K562 (cell line): ENCODE measurements around the gene PACS1. TPM values are rescaled to one million over a fixed set of nuclear protein-coding genes. Genes with fewer than 3 reads are reported as not detected.

Experiments
- AFF1 ChIP-seq, 2 experiments: fragments of 450-650 bp; IDR thresholded peaks; 2 replicates each; pipeline ENCODE4 v1.6.1; 2018; ENCODE audit warnings: mild to moderate bottlenecking in 2 of 2, low read depth in 1 of 2; ENCODE audit not compliant: partially characterized antibody in 2 of 2
- CHD2 ChIP-seq: IDR thresholded peaks from 2 replicates; pipeline ENCODE4 v1.6.1; 2011; ENCODE audit warnings: low read depth, low read length
- ESRRB ChIP-seq: fragments of 250-450 bp; sonication (Bioruptor Pico); IDR thresholded peaks from 2 replicates; pipeline ENCODE4 v1.5.0; 2020; ENCODE audit warnings: mild to moderate bottlenecking, moderate library complexity, borderline replicate concordance
- MYNN ChIP-seq, 2 experiments: sonication (generic); formaldehyde crosslinking in 1 of 2; IDR thresholded peaks; 2 replicates each; pipeline versions ENCODE4 v1.5.0 to v1.6.1; 2016 to 2020; ENCODE audit warnings: antibody characterized with exemption in 1 of 2, missing genetic modification reagents in 1 of 2
- NEUROD1 ChIP-seq: fragments of 150-350 bp; IDR thresholded peaks from 2 replicates; pipeline ENCODE4 v1.6.1; 2014; ENCODE audit warnings: borderline replicate concordance, low read length, low read depth; ENCODE audit not compliant: partially characterized antibody
- RBM17 ChIP-seq: fragments of 200-400 bp; formaldehyde crosslinking; IDR thresholded peaks from 2 replicates; pipeline ENCODE4 v1.6.1; 2017; ENCODE audit warnings: low read depth, mild to moderate bottlenecking, low read length, borderline replicate concordance
- SIRT6 ChIP-seq: IDR thresholded peaks from one replicate; pipeline ENCODE4 v1.6.1; 2012; ENCODE audit warnings: low read depth, mild to moderate bottlenecking, control low read depth, inconsistent platforms, low read length, moderate library complexity
- SREBF1 ChIP-seq: fragments of 150-350 bp; IDR thresholded peaks from 2 replicates; pipeline ENCODE4 v1.6.1; 2014; ENCODE audit warnings: antibody characterized with exemption, low read depth, low read length, borderline replicate concordance
- SRF ChIP-seq, 2 experiments: fragments of 250-450, 450-650 bp in 1 of 2; sonication (Bioruptor Pico) in 1 of 2; sonication (generic) in 1 of 2; formaldehyde crosslinking; IDR thresholded peaks; 2 replicates each; pipeline versions ENCODE4 v1.5.0 to v1.5.1; 2020 to 2022; ENCODE audit warnings: mild to moderate bottlenecking in 1 of 2, missing genetic modification reagents in 1 of 2
- TBP ChIP-seq: optimal IDR thresholded peaks from 2 replicates; pipeline ENCODE3; 2011; ENCODE audit warnings: low read depth, low read length, improper control_type of control experiment
- TRIM28 ChIP-seq: fragments of 450-650 bp; IDR thresholded peaks from 2 replicates; pipeline ENCODE4 v1.6.1; 2017
- U2AF1 ChIP-seq: fragments of 200-400 bp; formaldehyde crosslinking; optimal IDR thresholded peaks from 2 replicates; pipeline ENCODE3; 2017; ENCODE audit warnings: mild to moderate bottlenecking, low read depth, low read length, moderate library complexity
- ZBTB17 ChIP-seq: fragments of 450-650 bp; formaldehyde crosslinking; IDR thresholded peaks from 2 replicates; pipeline ENCODE4 v1.4.0; 2020; ENCODE audit warnings: mild to moderate bottlenecking
- ZBTB7A ChIP-seq: IDR thresholded peaks from 2 replicates; pipeline ENCODE4 v1.6.1; 2011; ENCODE audit warnings: low read depth, mild to moderate bottlenecking, low read length, moderate library complexity, borderline replicate concordance; ENCODE audit not compliant: control insufficient read depth
- ZBTB8A ChIP-seq: fragments of 450-650 bp; IDR thresholded peaks from 2 replicates; pipeline ENCODE4 v1.6.1; 2018; ENCODE audit warnings: mild to moderate bottlenecking, moderate library complexity; ENCODE audit not compliant: partially characterized antibody
- ZFX ChIP-seq: sonication (generic); formaldehyde crosslinking; IDR thresholded peaks from 2 replicates; pipeline ENCODE4 v1.8.0; 2022; ENCODE audit warnings: mild to moderate bottlenecking, missing genetic modification reagents, moderate library complexity
- ZNF143 ChIP-seq: sonication (generic); formaldehyde crosslinking; IDR thresholded peaks from 2 replicates; pipeline ENCODE4 v1.9.0; 2022; ENCODE audit warnings: mild to moderate bottlenecking, missing genetic modification reagents
- ZNF384 ChIP-seq: IDR thresholded peaks from 2 replicates; pipeline ENCODE4 v1.6.1; 2012; ENCODE audit warnings: low read depth, low read length, improper control_type of control experiment
- ZNF561 ChIP-seq: fragments of 450-650 bp; formaldehyde crosslinking; conservative IDR thresholded peaks from 2 replicates; pipeline ENCODE4 v1.4.0; 2020; ENCODE audit warnings: mild to moderate bottlenecking, moderate library complexity
- ZNF79 ChIP-seq: fragments of 250-450 bp; sonication (Bioruptor Pico); IDR thresholded peaks from 2 replicates; pipeline ENCODE4 v1.4.0; 2020; ENCODE audit warnings: low read depth, mild to moderate bottlenecking, moderate library complexity
- polyA plus RNA-seq, 8 experiments: library from polyadenylated mRNA; depleted of rRNA in 4 of 8; stranded (reverse) in 5 of 8; unstranded in 3 of 8; fragments of >200 nt; fragmentation: Nextera tagmentation in 2 of 8; fragmentation: Illumina TruSeq in 1 of 8; extraction: Ambion mirVana in 2 of 8; extraction: Trizol in 1 of 8; gene quantifications; 2 replicates each; pipeline versions ENCODE4 v1.2.1 to v1.2.3, GENCODE V29; 2011 to 2014; ENCODE audit warnings: inconsistent platforms in 1 of 8, missing spikeins in 1 of 8
- total RNA-seq, 7 experiments: library from RNA; depleted of rRNA in 6 of 7; stranded (reverse); fragments of >200 nt in 6 of 7; fragmentation: Illumina TruSeq in 2 of 7; extraction: Trizol in 2 of 7; gene quantifications; 2 replicates each; pipeline versions ENCODE4 v1.2.1 to v1.2.3, GENCODE V29; 2011 to 2021; ENCODE audit warnings: low replicate concordance in 1 of 7
- TF ChIP-seq, protein P1 (sequence below), 2 experiments: fragments of 450-650 bp in 1 of 2; sonication (generic) in 1 of 2; formaldehyde crosslinking; conservative IDR thresholded peaks; 2 replicates each; pipeline versions ENCODE4 v1.4.0 to v1.8.1; 2020 to 2022; ENCODE audit warnings: mild to moderate bottlenecking in 1 of 2, missing genetic modification reagents in 1 of 2
- TF ChIP-seq, protein P2 (sequence below), 2 experiments: fragments of 450-650 bp; IDR thresholded peaks; 2 replicates each; pipeline ENCODE4 v1.6.1; 2016

The PACS1 gene
- total and polyA plus RNA-seq, 9 of the 15 experiments (the other 6 are each of a cell fraction or from before 2014, with no cell fraction given), result 0.34 to 28.1 (median 8.5) TPM

- TF ChIP-seq AFF1 (IDR thresholded peaks at IDR 0.05; ENCODE audit: low read depth in 1 of 2, partially characterized antibody in 2 of 2) (no peak), SREBF1 (no peak), NEUROD1 (peak; percentile 21), U2AF1 (no peak), TRIM28 (no peak), CHD2 (no peak), ESRRB (CRISPR knock-in tag) (no peak), SRF (CRISPR knock-in tag; IDR thresholded peaks at IDR 0.05) (peak in 1 of 2 experiments; percentile 59; a peak in 1 of 4 replicates), MYNN (IDR thresholded peaks at IDR 0.05) (0 out of 2 replicates have a peak, but pooled peaks have one; percentile 20), MYNN (CRISPR knock-in tag; IDR thresholded peaks at IDR 0.05) (no peak), ZNF384 (0 out of 2 replicates have a peak, but pooled peaks have one; percentile 36), ZNF79 (CRISPR knock-in tag) (no peak), ZNF561 (CRISPR knock-in tag) (no peak), ZBTB8A (no peak), ZFX (CRISPR knock-in tag) (peak; percentile 91), ZBTB7A (peak; percentile 82; the same call in 1 of the 2 replicates), ZBTB17 (0 out of 2 replicates have a peak, but pooled peaks have one; percentile 7), ZNF143 (CRISPR knock-in tag) (no peak), TBP (peak; percentile 27), RBM17 (no peak), SIRT6 (no peak)
- TF ChIP-seq, protein P1, sequence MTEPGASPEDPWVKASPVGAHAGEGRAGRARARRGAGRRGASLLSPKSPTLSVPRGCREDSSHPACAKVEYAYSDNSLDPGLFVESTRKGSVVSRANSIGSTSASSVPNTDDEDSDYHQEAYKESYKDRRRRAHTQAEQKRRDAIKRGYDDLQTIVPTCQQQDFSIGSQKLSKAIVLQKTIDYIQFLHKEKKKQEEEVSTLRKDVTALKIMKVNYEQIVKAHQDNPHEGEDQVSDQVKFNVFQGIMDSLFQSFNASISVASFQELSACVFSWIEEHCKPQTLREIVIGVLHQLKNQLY (CRISPR knock-in tag; conservative IDR thresholded peaks at IDR 0.05), result no peak
- TF ChIP-seq, protein P2, sequence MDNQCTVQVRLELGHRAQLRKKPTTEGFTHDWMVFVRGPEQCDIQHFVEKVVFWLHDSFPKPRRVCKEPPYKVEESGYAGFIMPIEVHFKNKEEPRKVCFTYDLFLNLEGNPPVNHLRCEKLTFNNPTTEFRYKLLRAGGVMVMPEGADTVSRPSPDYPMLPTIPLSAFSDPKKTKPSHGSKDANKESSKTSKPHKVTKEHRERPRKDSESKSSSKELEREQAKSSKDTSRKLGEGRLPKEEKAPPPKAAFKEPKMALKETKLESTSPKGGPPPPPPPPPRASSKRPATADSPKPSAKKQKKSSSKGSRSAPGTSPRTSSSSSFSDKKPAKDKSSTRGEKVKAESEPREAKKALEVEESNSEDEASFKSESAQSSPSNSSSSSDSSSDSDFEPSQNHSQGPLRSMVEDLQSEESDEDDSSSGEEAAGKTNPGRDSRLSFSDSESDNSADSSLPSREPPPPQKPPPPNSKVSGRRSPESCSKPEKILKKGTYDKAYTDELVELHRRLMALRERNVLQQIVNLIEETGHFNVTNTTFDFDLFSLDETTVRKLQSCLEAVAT (IDR thresholded peaks at IDR 0.05), result no peak
Measured at GRCh38 chr11:66022401-66023185, 47.5 kb upstream of the PACS1 start (continued).
